GM12878 (cell line): Measurements from ENCODE around the gene RHBDD1.

Experiments
- EZH2 ChIP-seq: IDR thresholded peaks from 2 replicates; pipeline ENCODE4 v1.6.1; 2012; ENCODE audit warnings: low read depth, mild to moderate bottlenecking, control low read depth, inconsistent platforms, low read length, borderline replicate concordance; ENCODE audit not compliant: control insufficient read depth
- MYC ChIP-seq: IDR thresholded peaks from 2 replicates; pipeline ENCODE4 v1.6.1; 2011; ENCODE audit warnings: mild to moderate bottlenecking, low read length, moderate library complexity, inconsistent platforms; ENCODE audit not compliant: insufficient read depth, insufficient replicate concordance, insufficient read length, severe bottlenecking
- PAX5 ChIP-seq: IDR thresholded peaks from 2 replicates; pipeline ENCODE4 v1.6.1; 2011; ENCODE audit warnings: low read depth, low read length, borderline replicate concordance
- PBX3 ChIP-seq: IDR thresholded peaks from 2 replicates; pipeline ENCODE4 v1.6.1; 2011; ENCODE audit warnings: mild to moderate bottlenecking, low read depth, low read length, moderate library complexity; ENCODE audit not compliant: insufficient replicate concordance
- POLR2AphosphoS5 ChIP-seq: IDR thresholded peaks from 2 replicates; pipeline ENCODE4 v1.6.1; 2011; ENCODE audit warnings: mild to moderate bottlenecking, low read length, inconsistent platforms
- RFX5 ChIP-seq: IDR thresholded peaks from 2 replicates; pipeline ENCODE4 v1.6.1; 2011; ENCODE audit warnings: low read depth, low read length, improper control_type of control experiment
- SREBF2 ChIP-seq: IDR thresholded peaks from 2 replicates; pipeline ENCODE4 v1.6.1; 2012; ENCODE audit warnings: mild to moderate bottlenecking, low read length
- YBX1 ChIP-seq: fragments of 450-650 bp; IDR thresholded peaks from 2 replicates; pipeline ENCODE4 v1.6.1; 2016; ENCODE audit warnings: antibody characterized with exemption
- ZNF622 ChIP-seq: fragments of 450-650 bp; IDR thresholded peaks from 2 replicates; pipeline ENCODE4 v1.6.1; 2017; ENCODE audit warnings: mild to moderate bottlenecking, inconsistent platforms
- TF ChIP-seq, protein P1 (sequence below): IDR thresholded peaks from 2 replicates; pipeline ENCODE4 v1.6.1; 2012; ENCODE audit warnings: mild to moderate bottlenecking, low read depth, low read length
- TF ChIP-seq, protein P2 (sequence below), 3 experiments: IDR thresholded peaks in 2 of 3; conservative IDR thresholded peaks in 1 of 3; 2 replicates each; pipeline ENCODE4 v1.5.1; 2011; ENCODE audit warnings: low read depth in 3 of 3, low read length in 3 of 3, mild to moderate bottlenecking in 3 of 3, control low read depth in 2 of 3, moderate library complexity in 2 of 3, inconsistent platforms in 1 of 3, mixed read lengths in 1 of 3; ENCODE audit not compliant: control insufficient read depth in 2 of 3, insufficient read depth in 1 of 3; ENCODE audit errors: extremely low read depth in 1 of 3
- TF ChIP-seq, protein P3 (sequence below): fragments of 150-350 bp; IDR thresholded peaks from 2 replicates; pipeline ENCODE4 v1.6.1; 2016; ENCODE audit warnings: low read depth, low read length

DNA sequence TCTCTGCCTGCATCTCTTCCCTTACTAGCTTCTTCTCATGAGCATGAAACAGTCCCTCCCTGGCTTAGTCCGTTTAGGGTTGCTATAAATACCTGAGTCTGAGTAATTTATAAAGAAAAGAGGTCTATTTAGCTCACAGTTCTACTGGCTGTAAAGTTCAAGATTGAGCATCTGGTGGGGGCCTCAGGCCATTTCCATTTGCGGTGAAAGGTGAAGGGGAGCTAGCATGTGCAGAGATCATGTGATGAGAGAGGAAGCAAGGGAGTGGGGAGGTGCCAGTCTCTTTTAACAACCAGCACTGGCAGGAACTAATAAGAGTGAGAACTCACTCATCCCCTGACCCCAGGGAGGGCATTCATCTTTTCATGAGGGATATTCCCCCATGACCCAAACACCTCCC, 26.8 kb downstream of the RHBDD1 start:
- TF ChIP-seq POLR2AphosphoS5 (no peak), SREBF2 (no peak), RFX5 (no peak), EZH2 (no peak), PBX3 (no peak), ZNF622 (no peak), YBX1 (no peak), MYC (no peak), PAX5 (no peak)
- TF ChIP-seq, protein P1, sequence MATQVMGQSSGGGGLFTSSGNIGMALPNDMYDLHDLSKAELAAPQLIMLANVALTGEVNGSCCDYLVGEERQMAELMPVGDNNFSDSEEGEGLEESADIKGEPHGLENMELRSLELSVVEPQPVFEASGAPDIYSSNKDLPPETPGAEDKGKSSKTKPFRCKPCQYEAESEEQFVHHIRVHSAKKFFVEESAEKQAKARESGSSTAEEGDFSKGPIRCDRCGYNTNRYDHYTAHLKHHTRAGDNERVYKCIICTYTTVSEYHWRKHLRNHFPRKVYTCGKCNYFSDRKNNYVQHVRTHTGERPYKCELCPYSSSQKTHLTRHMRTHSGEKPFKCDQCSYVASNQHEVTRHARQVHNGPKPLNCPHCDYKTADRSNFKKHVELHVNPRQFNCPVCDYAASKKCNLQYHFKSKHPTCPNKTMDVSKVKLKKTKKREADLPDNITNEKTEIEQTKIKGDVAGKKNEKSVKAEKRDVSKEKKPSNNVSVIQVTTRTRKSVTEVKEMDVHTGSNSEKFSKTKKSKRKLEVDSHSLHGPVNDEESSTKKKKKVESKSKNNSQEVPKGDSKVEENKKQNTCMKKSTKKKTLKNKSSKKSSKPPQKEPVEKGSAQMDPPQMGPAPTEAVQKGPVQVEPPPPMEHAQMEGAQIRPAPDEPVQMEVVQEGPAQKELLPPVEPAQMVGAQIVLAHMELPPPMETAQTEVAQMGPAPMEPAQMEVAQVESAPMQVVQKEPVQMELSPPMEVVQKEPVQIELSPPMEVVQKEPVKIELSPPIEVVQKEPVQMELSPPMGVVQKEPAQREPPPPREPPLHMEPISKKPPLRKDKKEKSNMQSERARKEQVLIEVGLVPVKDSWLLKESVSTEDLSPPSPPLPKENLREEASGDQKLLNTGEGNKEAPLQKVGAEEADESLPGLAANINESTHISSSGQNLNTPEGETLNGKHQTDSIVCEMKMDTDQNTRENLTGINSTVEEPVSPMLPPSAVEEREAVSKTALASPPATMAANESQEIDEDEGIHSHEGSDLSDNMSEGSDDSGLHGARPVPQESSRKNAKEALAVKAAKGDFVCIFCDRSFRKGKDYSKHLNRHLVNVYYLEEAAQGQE: no peak
- TF ChIP-seq, protein P2, sequence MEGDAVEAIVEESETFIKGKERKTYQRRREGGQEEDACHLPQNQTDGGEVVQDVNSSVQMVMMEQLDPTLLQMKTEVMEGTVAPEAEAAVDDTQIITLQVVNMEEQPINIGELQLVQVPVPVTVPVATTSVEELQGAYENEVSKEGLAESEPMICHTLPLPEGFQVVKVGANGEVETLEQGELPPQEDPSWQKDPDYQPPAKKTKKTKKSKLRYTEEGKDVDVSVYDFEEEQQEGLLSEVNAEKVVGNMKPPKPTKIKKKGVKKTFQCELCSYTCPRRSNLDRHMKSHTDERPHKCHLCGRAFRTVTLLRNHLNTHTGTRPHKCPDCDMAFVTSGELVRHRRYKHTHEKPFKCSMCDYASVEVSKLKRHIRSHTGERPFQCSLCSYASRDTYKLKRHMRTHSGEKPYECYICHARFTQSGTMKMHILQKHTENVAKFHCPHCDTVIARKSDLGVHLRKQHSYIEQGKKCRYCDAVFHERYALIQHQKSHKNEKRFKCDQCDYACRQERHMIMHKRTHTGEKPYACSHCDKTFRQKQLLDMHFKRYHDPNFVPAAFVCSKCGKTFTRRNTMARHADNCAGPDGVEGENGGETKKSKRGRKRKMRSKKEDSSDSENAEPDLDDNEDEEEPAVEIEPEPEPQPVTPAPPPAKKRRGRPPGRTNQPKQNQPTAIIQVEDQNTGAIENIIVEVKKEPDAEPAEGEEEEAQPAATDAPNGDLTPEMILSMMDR (IDR thresholded peaks at IDR 0.05 in 2 of 3, conservative IDR thresholded peaks at IDR 0.05 in 1 of 3; ENCODE audit: control insufficient read depth in 2 of 3, extremely low read depth in 1 of 3, insufficient read depth in 1 of 3, low read depth in 3 of 3, low read length in 3 of 3): no peak
- TF ChIP-seq, protein P3, sequence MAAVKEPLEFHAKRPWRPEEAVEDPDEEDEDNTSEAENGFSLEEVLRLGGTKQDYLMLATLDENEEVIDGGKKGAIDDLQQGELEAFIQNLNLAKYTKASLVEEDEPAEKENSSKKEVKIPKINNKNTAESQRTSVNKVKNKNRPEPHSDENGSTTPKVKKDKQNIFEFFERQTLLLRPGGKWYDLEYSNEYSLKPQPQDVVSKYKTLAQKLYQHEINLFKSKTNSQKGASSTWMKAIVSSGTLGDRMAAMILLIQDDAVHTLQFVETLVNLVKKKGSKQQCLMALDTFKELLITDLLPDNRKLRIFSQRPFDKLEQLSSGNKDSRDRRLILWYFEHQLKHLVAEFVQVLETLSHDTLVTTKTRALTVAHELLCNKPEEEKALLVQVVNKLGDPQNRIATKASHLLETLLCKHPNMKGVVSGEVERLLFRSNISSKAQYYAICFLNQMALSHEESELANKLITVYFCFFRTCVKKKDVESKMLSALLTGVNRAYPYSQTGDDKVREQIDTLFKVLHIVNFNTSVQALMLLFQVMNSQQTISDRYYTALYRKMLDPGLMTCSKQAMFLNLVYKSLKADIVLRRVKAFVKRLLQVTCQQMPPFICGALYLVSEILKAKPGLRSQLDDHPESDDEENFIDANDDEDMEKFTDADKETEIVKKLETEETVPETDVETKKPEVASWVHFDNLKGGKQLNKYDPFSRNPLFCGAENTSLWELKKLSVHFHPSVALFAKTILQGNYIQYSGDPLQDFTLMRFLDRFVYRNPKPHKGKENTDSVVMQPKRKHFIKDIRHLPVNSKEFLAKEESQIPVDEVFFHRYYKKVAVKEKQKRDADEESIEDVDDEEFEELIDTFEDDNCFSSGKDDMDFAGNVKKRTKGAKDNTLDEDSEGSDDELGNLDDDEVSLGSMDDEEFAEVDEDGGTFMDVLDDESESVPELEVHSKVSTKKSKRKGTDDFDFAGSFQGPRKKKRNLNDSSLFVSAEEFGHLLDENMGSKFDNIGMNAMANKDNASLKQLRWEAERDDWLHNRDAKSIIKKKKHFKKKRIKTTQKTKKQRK: no peak
